Caco-2 (cell line): ENCODE data around the gene TDO2. TPM values are rescaled to one million over a fixed set of nuclear protein-coding genes. Genes with fewer than 3 reads are reported as not detected.

Experiments used
- BruUV-seq: library from RNA; stranded (reverse); fragments of 400-500 nt; replicated peaks from 2 replicates; lab custom pipeline; 2021; lab: Mats Ljungman, UMichigan
- CTCF ChIA-PET: fragments of 300-600 bp; sonication (Branson Sonifier 250); formaldehyde crosslinking; loops from one replicate; lab custom pipeline; 2022; ENCODE audit warnings: antibody characterized with exemption; lab: Charles Lee
- POLR2A ChIA-PET: fragments of 300-600 bp; sonication (Branson Sonifier 250); formaldehyde crosslinking; loops from one replicate; lab custom pipeline; 2022; ENCODE audit warnings: antibody characterized with exemption; lab: Charles Lee
- DNase-seq, 2 experiments: peaks; one replicate each; pipeline versions ENCODE4 v3.0.0 to v3.0.0-alpha.2; 2020 to 2022
- H3K27me3 ChIP-seq: replicated peaks from 2 replicates; pipeline ENCODE4 v1.6.0; 2011; ENCODE audit warnings: low read length; ENCODE audit not compliant: control insufficient read depth, insufficient read depth
- H3K36me3 ChIP-seq: 2 replicates; pipeline ENCODE4 v1.5.1; 2011; ENCODE audit warnings: low read length; ENCODE audit not compliant: control insufficient read depth, insufficient read depth
- H3K4me1 ChIP-seq: fragments of 250-450 bp; sonication (Bioruptor Pico); 2 replicates; pipeline ENCODE4 v1.5.1; 2020; ENCODE audit warnings: mild to moderate bottlenecking
- H3K4me3 ChIP-seq: 2 replicates; pipeline ENCODE4 v1.5.1; 2011; ENCODE audit warnings: low read depth, mild to moderate bottlenecking, control low read depth, low read length
- H3K9me3 ChIP-seq: fragments of 250-450 bp; sonication (Bioruptor Pico); 2 replicates; pipeline ENCODE4 v1.5.1; 2020; ENCODE audit warnings: mild to moderate bottlenecking, moderate library complexity
- H3K27ac Mint-ChIP-seq: one replicate; pipeline ENCODE4 v1.8.0; 2022; ENCODE audit warnings: mixed read lengths; ENCODE audit not compliant: unreplicated experiment
- H3K27me3 Mint-ChIP-seq: one replicate; pipeline ENCODE4 v1.8.0; 2022; ENCODE audit warnings: mixed read lengths; ENCODE audit not compliant: insufficient read depth, unreplicated experiment
- H3K36me3 Mint-ChIP-seq: one replicate; pipeline ENCODE4 v1.8.0; 2022; ENCODE audit warnings: mild to moderate bottlenecking, mixed read lengths; ENCODE audit not compliant: insufficient read depth, unreplicated experiment
- H3K4me1 Mint-ChIP-seq: one replicate; pipeline ENCODE4 v1.8.0; 2022; ENCODE audit warnings: low read depth, mixed read lengths; ENCODE audit not compliant: unreplicated experiment
- H3K4me3 Mint-ChIP-seq: one replicate; pipeline ENCODE4 v1.8.0; 2022; ENCODE audit warnings: mild to moderate bottlenecking, moderate library complexity, mixed read lengths; ENCODE audit not compliant: unreplicated experiment
- H3K9me3 Mint-ChIP-seq: one replicate; pipeline ENCODE4 v1.8.0; 2022; ENCODE audit warnings: mixed read lengths; ENCODE audit not compliant: unreplicated experiment
- CTCF ChIP-seq, 2 experiments: fragments of 200-600 bp in 1 of 2; IDR thresholded peaks; 1 replicate in 1 of 2; 2 replicates in 1 of 2; pipeline versions ENCODE4 v1.5.1 to v1.8.0; 2011 to 2022; ENCODE audit warnings: antibody characterized with exemption in 1 of 2, control low read depth in 1 of 2, inconsistent platforms in 1 of 2, low read depth in 1 of 2, low read length in 1 of 2, mild to moderate bottlenecking in 1 of 2, moderate library complexity in 1 of 2; ENCODE audit not compliant: insufficient read depth in 1 of 2, severe bottlenecking in 1 of 2, unreplicated experiment in 1 of 2
- intact Hi-C: fragments of 100-400 bp; cut with micrococcal nuclease; formaldehyde crosslinking; loops from one replicate; pipeline ENCODE4 v1.10.0; 2022; ENCODE audit not compliant: unreplicated experiment
- total RNA-seq: library from RNA; stranded (reverse); gene quantifications from 2 replicates; pipeline ENCODE4 v1.2.3, GENCODE V29; 2022

TDO2 gene
- total RNA-seq, 1 experiment from 2014 or later = 4.7 TPM

GRCh38 chr4:155855897-155856296, 47.6 kb upstream of the TDO2 start:
- ChIA-PET CTCF (no interaction called here), POLR2A (no interaction called here)
- Mint-ChIP-seq H3K36me3 (no peaks in the 10 kb centered on the region), H3K9me3 (peaks cover 9% of the 10 kb centered on the region), H3K27me3 (no peaks in the 10 kb centered on the region), H3K4me1 (no peaks in the 10 kb centered on the region), H3K27ac (no peak overlapping the region), H3K4me3 (no peak overlapping the region)
- no peaks in the 10 kb centered on the region for H3K9me3 ChIP-seq
- no peak for DNase-seq
- 0 out of 2 replicates have a peak, but pooled peaks cover 5% of the 10 kb centered on the region for H3K4me1 ChIP-seq
- BruUV-seq = no TSS peak
- H3K4me3 ChIP-seq = no peak overlapping the region
- no peaks in the 10 kb centered on the region for H3K36me3 ChIP-seq
- H3K27me3 ChIP-seq = no peaks in the 10 kb centered on the region
- no peak for TF ChIP-seq CTCF (IDR thresholded peaks at IDR 0.05; ENCODE audit: insufficient read depth in 1 of 2, low read depth in 1 of 2, low read length in 1 of 2, severe bottlenecking in 1 of 2, unreplicated experiment in 1 of 2)
- intact Hi-C loops = no loop called here

- ChIA-PET POLR2A (no interaction called here), CTCF (no interaction called here)
- Histone ChIP-seq H3K36me3 (no peaks in the 10 kb centered on the region), H3K9me3 (peaks cover 7% of the 10 kb centered on the region; the same call in 1 of the 2 replicates), H3K4me3 (no peak within 1 kb of the TSS), H3K27me3 (no peaks in the 10 kb centered on the region), H3K4me1 (no peaks in the 10 kb centered on the region)
- no TSS peak for BruUV-seq
- TF ChIP-seq CTCF (IDR thresholded peaks at IDR 0.05; ENCODE audit: insufficient read depth in 1 of 2, low read depth in 1 of 2, low read length in 1 of 2, severe bottlenecking in 1 of 2, unreplicated experiment in 1 of 2) = no peak
- H3K27ac Mint-ChIP-seq = no peak within 1 kb of the TSS
- intact Hi-C loops = no loop called here
- no peaks in the 10 kb centered on the region for H3K27me3 Mint-ChIP-seq
- H3K4me3 Mint-ChIP-seq = no peak within 1 kb of the TSS
- H3K9me3 Mint-ChIP-seq = peaks cover 22% of the 10 kb centered on the region
- H3K4me1 Mint-ChIP-seq = no peaks in the 10 kb centered on the region
- no peak for DNase-seq
- H3K36me3 Mint-ChIP-seq = no peaks in the 10 kb centered on the region
Observed at GRCh38 chr4:155866177-155866576, 37.3 kb upstream of the TDO2 start, which contains the start of gene ASIC5. Gene ASIC5 (minus strand): TSS chr4:155866277. CDS start chr4:155866226, 51 bp downstream.

GRCh38 chr4:155875878-155876277, 27.6 kb upstream of the TDO2 start:
- peaks cover 17% of the 10 kb centered on the region for H3K9me3 ChIP-seq
- no peak overlapping the region for H3K4me3 ChIP-seq
- Mint-ChIP-seq H3K9me3 (peaks cover 11% of the 10 kb centered on the region), H3K27ac (no peak overlapping the region), H3K4me3 (no peak overlapping the region), H3K4me1 (no peaks in the 10 kb centered on the region), H3K36me3 (no peaks in the 10 kb centered on the region), H3K27me3 (no peaks in the 10 kb centered on the region)
- H3K36me3 ChIP-seq = no peaks in the 10 kb centered on the region
- DNase-seq = no peak
- intact Hi-C loops = no loop called here
- CTCF ChIA-PET = no interaction called here
- TF ChIP-seq CTCF (IDR thresholded peaks at IDR 0.05; ENCODE audit: insufficient read depth in 1 of 2, low read depth in 1 of 2, low read length in 1 of 2, severe bottlenecking in 1 of 2, unreplicated experiment in 1 of 2) = no peak
- POLR2A ChIA-PET = no interaction called here
- no peaks in the 10 kb centered on the region for H3K27me3 ChIP-seq
- BruUV-seq = no TSS peak
- no peaks in the 10 kb centered on the region for H3K4me1 ChIP-seq
